PFSK-1 (cell line): ENCODE results near the gene SND1.

Source experiments
- POLR2AphosphoS5 ChIP-seq: IDR thresholded peaks from 2 replicates; pipeline ENCODE4 v1.6.1; 2012; ENCODE audit warnings: low read depth, mild to moderate bottlenecking, control low read depth, low read length, moderate library complexity
- REST ChIP-seq, 2 experiments: IDR thresholded peaks; 2 replicates each; pipeline versions ENCODE4 v1.6.1 to v1.8.0; 2011 to 2012; ENCODE audit warnings: low read depth in 2 of 2, low read length in 2 of 2, control low read depth in 1 of 2, inconsistent platforms in 1 of 2, mild to moderate bottlenecking in 1 of 2, moderate library complexity in 1 of 2; ENCODE audit not compliant: insufficient read depth in 1 of 2
- SIN3A ChIP-seq: IDR thresholded peaks from 2 replicates; pipeline ENCODE4 v1.6.1; 2012; ENCODE audit warnings: mild to moderate bottlenecking, low read length, moderate library complexity, borderline replicate concordance; ENCODE audit not compliant: insufficient read depth
- TAF1 ChIP-seq: IDR thresholded peaks from 2 replicates; pipeline ENCODE4 v1.6.1; 2012; ENCODE audit warnings: low read length, control low read depth, borderline replicate concordance; ENCODE audit not compliant: insufficient read depth

GRCh38 chr7:127715272-127715671 lies 63.3 kb downstream of the SND1 start:
- TF ChIP-seq SIN3A (no peak), REST (IDR thresholded peaks at IDR 0.05; ENCODE audit: insufficient read depth in 1 of 2, low read depth in 2 of 2, low read length in 2 of 2) (no peak), POLR2AphosphoS5 (no peak), TAF1 (no peak)
